T-helper 2 cell (primary cell): ENCODE data around the gene TUBGCP6.

Experiments
- DNase-seq, 5 experiments: peaks; one replicate each; pipeline versions ENCODE4 v3.0.0 to v3.0.0-alpha.2; 2012 to 2022
- total RNA-seq, 2 donors: gene quantifications; one replicate each; lab custom pipeline; 2026; lab: John Stamatoyannopoulos, UW

Gene TUBGCP6, protein sequence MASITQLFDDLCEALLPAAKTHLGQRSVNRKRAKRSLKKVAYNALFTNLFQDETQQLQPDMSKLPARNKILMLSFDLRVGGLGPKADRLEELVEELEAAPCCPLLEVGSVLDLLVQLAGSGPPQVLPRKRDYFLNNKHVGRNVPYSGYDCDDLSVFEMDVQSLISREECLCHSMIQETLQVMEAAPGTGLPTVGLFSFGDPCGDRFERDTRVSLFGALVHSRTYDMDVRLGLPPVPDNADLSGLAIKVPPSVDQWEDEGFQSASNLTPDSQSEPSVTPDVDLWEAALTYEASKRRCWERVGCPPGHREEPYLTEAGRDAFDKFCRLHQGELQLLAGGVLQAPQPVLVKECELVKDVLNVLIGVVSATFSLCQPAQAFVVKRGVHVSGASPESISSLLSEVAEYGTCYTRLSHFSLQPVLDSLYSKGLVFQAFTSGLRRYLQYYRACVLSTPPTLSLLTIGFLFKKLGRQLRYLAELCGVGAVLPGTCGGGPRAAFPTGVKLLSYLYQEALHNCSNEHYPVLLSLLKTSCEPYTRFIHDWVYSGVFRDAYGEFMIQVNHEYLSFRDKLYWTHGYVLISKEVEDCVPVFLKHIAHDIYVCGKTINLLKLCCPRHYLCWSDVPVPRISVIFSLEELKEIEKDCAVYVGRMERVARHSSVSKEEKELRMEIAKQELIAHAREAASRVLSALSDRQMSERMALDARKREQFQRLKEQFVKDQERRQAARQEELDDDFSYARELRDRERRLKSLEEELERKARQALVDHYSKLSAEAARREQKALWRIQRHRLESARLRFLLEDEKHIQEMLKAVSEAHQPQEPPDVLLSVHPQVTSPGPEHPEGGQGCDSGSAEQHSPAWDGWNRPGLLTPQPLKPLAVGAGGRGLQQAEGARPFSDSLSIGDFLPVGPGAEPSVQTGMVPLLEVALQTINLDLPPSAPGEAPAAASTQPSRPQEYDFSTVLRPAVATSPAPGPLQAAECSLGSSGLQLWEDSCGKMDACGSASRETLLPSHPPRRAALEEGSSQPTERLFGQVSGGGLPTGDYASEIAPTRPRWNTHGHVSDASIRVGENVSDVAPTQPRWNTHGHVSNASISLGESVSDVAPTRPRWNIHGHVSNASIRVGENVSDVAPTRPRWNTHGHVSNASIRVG (N-terminal part only)
- total RNA-seq, result 275 to 312 reads per million in 2 donors

DNA sequence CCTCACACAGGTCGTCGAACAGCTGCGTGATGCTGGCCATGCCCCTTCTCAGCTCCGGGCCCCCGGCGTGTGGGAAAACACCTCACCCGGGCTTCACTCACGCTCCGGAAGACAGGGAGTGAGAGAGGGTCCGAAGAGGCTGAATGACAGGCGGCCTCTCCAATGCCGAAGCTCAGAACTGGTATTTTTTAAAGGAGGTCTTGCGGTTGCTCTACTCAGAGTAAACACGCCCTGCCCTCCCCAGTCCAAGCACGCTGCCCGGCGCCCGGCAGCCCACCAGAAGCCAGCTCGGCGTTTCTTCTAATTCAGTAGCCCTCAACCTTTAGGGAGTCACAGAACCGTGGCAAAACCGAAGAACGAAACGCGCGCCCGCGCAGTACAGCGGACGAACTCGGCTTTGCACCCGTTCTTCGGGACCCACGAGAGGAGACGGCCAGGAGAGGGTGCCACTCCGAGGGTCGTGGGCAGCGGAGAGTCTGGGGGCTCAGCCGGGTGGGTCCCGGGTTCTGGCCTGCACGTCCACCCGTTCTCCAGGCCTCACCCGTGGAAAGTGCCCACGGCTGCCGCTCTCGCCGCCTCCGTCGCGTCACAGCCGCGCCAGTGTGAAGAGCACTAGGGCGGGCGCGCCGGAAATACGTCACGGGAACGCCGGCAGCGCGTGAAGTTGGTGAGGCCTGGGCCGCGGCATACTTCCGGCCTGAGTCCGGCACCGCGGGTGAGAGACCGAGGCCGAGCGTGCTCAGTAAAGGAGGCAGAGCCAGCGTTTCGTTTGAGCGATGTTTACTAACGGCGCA is at the start of gene TUBGCP6:
TSS of gene TUBGCP6 (minus strand) at position 604 of the 794 bp plus-strand sequence. CDS start at position 40, 564 bp downstream.
- DNase-seq, result peak; percentile 81 to 95 (median 88)

DNA sequence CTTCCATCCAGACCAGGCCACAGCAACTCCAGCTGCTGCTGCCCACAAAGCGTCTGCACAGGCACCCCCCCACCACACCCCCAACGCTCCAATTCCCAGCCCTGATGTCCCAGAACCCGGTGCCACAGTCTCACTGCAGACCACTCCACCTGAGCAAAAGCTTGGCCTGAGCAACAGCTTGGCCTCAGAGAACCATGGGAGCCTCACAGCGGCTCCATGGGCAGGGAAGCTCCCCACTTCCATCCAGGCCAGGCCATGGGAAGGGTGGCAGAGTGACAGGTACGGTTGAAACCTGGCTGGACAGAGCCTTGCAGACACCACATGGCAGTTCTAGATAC is 49.5 kb upstream of the TUBGCP6 start:
- no peak for DNase-seq

DNA sequence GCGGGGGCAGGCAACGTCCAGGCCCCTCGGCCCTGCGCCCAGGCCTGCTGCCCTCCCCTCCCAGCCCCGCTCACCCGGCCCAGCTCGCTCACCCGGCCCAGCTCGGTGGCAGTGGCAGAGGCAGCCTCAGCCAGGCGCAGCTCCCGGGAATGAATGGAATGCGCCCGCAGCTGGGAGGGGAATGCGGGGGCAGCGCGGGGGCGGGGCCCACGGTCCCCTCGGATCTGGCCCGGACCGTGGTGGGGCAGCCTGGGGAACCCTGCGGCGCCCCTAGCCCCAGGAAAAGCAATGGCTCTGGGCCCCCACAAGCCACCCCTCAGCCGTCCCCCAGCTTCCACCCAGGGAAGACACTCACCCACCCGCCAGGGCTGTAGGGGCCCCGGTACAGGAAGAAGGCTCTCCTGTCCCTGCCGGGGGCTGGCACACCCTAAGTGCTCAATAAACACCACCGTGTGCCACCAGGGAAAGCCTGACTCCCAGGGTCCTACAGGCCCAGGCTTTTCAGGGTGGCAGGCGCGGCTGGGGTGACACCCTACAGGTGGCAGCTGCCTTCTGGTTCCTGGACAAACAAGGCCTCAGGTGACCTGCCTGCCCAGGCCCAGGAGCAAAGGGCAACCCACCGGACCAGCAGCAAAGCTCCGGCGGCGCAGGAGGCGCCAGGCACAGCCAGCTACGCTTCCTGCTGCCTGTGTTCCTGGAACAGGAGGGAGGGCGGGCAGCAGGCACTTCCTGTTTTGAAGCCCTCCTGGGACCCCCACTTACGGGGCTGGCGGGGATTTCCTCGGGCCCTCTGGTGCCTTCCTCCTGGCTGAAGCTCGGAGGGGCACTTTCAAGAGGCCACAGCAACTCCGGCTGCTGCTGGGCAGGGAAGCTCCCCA is 48.9 kb upstream of the TUBGCP6 start:
- DNase-seq, result no peak

DNA sequence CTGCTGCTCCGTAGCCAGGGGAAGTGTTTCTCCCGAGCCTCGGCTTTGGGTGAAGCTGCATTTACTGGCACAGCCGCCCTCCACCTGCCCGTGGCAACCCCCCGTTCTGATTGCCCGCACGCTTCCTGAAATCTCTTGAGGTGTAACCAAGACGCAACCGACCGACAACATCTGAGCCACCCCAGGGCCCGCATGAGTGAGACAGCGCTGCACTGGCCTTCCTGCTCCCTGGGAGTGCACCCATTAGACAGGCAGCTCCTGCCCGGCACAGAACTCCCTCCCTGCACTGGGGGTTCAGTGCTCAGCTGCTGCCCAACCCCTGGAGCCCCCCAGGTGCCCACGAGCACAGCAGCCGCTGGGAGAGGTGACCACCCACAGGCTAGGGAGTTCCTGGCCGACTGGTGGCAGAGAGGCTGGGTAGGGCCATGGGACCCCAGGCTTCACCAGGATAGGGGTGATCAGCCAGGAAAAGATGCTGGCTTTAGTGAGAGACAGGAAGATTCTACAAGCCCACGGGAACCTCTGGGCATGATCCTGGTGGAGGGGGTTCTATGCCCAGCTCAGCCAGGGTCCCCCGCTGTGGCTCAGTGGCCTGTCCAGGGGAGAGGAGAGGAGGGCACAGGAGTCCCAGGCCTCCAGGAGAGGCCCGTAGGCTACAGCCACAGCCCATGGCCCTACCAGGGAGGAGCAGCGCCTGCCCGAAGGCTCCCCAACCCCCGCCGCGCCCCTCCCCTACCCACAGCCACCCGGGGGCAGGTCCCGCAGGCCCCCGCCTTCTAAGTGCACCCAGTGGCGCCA is 48.0 kb upstream of the TUBGCP6 start:
- DNase-seq, result no peak

DNA sequence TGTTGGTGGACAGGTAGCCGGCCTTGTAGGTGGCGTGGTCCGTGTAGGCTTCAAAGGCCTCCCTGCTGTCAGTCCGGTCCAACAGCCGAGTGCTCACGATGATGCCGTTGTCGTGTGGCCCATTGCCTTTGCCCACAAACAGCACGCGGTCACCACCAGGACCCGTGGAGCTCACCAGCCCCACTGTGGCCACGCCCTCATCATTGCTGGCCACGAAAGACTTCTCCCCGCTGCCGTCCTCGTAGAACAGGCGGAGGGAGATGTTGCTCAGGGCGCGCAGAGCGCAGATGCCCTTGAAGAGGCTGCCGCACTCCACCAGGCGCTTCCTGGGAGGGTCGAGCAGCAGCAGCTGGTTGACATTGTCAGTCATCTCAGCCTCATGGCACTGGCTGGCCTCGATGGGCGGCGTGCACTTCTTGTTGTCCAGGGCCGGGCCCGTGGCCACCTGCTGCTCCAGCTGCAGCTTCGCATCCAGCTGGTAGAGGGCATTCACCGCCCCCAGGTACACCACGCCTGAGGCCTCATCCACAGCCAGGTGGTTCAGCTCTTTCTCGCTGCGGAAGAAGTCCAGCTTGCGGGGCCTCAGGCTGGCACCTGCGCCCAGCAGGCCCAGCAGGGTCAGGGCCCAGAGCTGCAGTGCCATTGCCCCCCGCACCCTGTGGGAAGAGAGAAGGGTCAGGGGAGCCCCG is 45.3 kb upstream of the TUBGCP6 start:
- DNase-seq, result no peak

DNA sequence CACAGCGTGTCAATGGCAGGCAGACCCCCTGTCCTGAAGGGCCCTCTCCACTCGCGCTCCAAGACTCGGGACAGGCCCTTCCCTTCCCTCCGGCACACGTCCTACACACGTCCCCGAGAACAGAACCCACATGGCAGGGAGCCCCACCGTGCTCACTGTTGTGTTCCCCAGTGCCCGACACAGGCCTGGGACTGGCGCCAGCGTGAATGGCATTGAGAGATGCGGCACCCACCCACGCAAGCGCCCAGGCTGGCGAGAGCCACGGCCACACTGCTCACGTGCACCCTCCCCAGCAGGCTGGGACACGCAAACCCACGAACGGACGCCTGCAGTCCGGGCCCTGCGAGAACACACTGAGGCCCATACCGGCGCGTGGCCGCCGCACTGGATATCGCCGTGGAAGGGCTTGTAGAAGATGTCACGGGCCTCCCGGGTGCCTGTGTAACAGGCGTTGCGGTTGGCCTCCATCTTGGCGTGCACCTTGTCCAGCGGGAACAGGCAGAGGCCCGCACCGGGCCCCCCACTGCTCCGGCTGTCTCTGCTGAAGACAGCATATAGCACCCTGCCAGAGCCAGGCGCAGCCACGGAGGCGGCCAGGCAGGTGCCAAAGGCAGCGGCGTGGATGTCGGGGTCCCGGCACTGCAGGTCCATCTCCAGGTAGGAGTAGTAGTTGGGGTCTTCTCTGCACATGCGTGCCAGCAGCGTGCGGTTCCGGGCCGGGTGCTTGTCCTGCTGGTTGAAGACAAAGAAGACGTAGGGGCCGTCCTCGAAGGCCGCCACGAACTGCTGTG is 44.5 kb upstream of the TUBGCP6 start:
- DNase-seq, result no peak

DNA sequence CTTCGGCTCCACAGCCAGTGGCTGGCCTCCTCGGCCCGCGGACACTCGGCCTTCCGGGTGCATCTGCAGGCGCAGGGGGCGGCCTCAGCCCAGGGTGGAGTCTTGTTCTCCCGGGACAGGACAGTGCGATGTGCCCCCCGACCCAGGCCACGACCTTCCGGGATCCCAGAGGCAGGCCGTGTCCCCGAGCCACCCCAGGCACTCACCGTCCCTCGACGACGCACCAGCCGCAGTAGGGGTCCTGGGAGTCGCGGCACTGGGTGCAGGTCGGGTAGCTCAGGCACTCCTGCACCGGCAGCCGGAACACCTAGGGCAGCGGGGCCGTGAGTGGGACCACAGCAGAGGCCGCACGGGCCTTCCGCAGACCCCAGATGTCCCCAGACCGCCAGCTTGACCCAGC is 42.9 kb upstream of the TUBGCP6 start:
- no peak for DNase-seq

DNA sequence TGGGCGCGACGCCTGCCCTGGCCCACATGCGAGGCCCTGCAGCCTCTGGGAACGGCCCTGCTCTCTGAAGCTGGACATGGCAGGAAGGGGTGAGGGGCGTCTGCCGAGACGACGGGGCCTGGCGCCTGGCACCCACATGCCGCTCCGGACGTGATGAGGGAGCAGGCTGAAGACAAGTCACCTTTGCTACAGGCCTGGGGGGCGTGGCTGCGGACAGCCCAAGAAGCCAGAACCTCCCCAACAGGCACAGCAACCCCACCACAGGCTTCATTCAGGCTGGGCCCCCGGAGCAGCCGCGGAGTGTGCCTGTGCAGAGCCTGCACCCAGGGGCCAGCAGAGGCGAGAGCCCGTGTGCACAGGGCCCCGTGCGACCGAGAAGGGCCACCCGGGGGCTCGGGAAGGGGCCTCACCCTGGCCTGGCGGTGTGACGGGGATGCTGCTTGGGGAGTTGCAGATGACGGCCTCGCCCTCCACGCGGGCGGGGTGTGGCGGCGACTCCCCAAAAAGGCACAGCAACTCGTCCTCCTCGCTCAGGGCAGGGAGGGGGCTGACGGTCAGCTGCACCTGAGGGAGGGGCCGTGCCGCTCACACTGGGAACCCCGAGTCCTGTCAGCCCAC is 42.0 kb upstream of the TUBGCP6 start:
- no peak for DNase-seq

DNA sequence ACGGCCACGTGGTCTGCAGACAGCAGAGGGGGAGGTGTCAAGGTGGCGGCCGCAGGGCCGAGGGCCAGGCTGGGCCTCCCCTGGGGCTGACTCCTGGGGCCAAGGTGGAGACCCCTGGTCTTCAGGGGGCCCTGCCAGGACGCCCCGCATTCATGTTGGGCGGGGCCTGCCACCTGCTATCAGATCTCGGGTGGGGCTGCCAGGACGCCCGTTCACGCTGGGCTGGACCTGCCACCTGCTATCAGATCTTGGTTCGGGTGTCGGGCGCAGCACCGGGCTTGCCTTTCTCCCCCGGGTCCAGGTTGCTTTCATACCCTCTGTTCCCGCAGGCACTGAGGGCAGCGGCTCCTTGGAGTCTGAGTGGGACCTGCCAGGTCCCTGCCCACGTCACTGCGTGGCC is 41.5 kb upstream of the TUBGCP6 start:
- no peak for DNase-seq

DNA sequence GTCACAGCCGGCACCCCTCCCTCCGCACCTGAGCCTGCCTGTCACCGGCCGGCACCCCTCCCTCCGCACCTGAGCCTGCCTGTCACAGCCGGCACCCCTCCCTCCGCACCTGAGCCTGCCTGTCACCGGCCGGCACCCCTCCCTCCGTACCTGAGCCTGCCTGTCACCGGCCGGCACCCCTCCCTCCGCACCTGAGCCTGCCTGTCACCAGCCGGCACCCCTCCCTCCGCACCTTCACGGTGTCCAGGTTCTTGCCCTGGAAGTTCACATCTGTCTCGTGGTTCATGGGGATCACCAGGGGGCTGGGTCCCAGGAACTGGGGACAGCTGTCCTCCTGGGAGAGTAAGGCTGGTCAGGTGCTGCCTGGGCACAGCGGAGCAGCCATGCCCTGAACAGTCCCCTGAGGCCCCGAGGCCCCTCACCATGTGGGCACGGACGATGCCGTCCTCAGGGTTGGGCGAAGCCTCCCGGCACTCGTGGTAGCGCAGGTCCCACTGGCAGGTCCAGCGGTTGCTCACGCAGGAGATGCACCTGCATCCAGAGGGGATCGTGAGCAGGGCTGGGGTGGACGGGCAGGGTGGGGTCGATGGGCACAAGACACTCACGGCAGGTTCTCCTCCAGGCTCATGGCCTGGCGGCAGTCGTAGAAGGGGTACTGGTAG is 40.9 kb upstream of the TUBGCP6 start:
- DNase-seq, result no peak

DNA sequence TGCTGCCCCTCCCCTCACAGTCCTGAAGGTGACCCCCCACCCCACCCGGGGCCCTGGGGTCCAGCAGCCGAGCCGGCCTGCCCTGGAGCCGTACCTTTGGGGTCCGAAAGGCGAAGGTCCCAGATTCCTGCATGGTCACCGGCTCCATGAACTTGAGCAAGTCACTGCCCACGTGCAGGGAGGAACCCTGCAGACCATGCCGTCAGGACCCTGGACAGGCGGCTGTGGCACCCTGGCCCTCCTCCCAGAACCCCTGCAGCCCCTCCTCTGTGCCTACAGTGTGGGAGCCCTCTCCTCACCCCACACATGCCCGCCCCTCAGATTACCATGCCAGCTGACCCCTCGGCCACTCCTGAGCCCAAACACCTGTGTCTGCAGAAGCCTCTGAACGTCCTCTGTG is 39.7 kb upstream of the TUBGCP6 start:
- no peak for DNase-seq

DNA sequence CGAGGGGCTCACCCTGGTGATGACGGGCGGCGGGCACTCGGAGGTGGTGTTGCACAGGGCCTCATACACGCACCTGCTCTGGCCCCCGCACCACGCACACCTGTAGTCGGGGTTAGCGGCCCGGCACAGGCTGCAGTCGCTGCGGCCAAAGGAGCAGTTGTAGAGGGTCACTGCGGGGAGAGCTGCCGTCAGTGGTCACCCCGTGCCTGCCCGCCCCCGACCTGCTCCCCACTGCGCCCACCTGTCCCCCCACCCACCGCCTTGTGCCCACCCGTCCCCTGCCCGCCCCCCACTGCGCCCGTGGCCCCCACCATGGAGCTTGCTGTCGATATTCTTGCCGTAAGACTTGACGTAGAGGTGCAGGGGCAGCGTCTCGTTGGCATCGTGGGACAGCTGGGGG is 39.0 kb upstream of the TUBGCP6 start:
- no peak for DNase-seq

DNA sequence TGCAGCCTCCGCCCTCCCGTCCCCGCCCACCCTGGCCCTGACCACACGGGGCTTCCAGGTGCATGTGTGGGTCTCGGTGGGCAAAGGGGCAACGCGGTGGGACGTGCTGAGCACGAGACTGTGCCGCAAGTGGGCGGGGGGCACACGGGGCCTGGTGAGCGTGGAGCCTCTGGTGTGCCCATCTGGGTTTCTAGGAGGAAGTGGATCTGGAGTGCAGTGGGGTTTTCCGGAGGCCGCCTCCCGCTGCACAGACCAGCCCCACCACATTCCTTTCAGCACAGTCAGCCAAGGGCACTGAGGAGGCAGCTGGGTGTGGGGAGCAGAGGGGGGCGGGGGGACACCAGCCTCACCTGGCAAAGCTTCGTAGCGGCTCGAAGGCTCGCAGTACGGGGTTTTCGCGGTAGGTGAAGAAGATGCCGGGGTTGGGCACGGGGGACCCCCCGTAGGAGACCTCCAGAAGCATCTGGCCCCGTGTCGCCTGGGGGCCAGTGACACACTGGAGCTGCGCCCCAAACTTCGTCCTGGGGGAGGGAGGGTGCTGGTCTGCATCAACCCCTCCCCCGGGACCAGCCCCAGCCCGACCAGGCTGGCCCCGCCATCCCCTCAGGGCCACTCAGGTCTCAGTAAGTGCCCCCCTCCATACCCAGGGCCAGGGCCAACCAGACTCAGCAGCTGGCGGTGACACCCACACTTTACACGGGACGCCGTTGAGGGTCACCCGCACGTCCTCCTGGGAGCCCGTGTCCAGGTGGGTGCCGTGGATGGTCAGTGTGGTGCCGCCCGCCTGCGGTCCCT is 37.7 kb upstream of the TUBGCP6 start:
- DNase-seq, result no peak

DNA sequence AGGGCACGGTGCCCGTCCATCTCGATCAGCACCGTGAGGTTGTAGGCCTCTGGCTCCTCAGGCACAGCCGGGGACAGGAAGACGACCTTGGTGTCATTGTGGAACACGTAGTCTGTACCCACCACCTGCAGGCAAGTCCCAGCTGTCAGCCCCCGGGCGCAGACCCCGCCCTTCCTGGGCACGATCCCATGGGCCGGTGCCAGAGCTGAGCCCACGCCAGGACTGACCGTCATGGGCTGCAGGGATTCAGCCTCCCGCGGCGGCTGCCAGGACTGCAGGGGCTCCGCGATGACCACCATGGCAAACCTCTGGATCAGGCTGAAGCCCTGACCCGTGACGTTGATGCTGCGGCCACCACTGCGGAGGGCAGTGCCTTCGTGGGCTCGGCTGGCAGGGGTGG is 37.1 kb upstream of the TUBGCP6 start:
- DNase-seq, result no peak

DNA sequence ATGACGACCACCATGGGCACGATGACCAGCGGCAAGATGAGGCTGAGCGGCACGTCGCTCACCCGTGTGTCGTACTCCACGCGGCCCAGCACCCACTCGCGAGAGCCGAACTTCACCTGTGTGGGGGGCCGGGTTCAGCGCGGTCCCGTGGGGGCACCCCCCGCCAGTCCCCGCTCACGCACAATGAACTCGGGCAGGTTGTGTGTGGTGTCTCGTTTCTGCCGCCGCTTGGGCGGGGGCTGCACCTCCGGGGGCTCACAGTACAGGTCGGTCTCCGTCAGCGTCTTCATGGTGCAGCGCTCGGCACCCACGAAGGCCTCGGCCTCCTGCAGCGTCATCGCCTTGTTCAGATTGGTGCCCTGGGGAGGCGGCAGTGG is 36.5 kb upstream of the TUBGCP6 start:
- no peak for DNase-seq

DNA sequence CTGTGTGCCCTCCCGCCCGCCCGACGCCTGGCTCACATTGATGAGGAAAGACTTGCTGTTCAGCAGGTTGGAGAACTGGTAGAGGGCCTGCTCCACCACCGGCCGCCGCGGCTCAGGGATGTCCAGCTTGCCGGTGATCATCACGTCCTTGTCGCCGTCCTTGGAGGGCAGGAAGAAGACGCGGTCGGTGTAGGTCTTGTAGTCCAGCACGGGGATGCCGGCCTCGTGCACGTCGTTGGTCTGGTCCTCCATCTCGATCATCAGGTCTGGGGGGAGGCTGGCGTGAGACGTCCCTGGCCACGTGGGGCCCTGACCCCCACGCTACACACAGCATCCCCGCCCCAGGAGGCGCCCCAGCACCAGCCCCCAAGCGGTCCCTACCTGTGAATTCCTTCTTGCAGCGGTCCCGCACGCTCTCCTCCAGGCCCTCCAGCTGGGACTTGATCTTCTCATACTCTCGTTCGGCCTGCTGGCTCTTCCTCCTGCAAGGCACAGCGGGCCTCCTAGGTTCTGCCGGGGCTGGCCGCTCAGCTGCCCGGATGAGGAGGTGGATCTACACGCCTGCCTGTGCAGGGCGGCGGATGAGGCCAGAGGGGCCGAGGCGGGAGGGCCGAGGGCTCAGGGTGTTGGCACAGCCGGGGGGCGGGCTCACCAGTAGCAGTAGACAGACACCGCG is 36.0 kb upstream of the TUBGCP6 start:
- DNase-seq, result no peak
